Epithelial cell of proximal tubule (primary cell): ENCODE measurements around the gene SNX9. TPM values are rescaled to one million over a fixed set of nuclear protein-coding genes. Genes with fewer than 3 reads are reported as not detected.

Experiments used
- DNase-seq: peaks from one replicate; pipeline ENCODE4 v3.0.0-alpha.2; 2011; ENCODE audit warnings: low read depth
- H3K4me3 ChIP-seq: 2 replicates; pipeline ENCODE4 v1.5.1; 2011; ENCODE audit warnings: low read depth, mild to moderate bottlenecking, low read length
- total RNA-seq: library from RNA; depleted of rRNA; stranded (reverse); fragments of >200 nt; gene quantifications from 2 replicates; pipeline ENCODE4 v1.2.3, GENCODE V29; 2015
- TF ChIP-seq, protein P1 (sequence below): conservative IDR thresholded peaks from 2 replicates; pipeline ENCODE4 v1.5.1; 2012; ENCODE audit warnings: low read depth, mild to moderate bottlenecking, low read length

The SNX9 gene
- total RNA-seq, 1 donor from 2014 or later: 51.3 TPM

- no peak for DNase-seq
- TF ChIP-seq, protein P1, sequence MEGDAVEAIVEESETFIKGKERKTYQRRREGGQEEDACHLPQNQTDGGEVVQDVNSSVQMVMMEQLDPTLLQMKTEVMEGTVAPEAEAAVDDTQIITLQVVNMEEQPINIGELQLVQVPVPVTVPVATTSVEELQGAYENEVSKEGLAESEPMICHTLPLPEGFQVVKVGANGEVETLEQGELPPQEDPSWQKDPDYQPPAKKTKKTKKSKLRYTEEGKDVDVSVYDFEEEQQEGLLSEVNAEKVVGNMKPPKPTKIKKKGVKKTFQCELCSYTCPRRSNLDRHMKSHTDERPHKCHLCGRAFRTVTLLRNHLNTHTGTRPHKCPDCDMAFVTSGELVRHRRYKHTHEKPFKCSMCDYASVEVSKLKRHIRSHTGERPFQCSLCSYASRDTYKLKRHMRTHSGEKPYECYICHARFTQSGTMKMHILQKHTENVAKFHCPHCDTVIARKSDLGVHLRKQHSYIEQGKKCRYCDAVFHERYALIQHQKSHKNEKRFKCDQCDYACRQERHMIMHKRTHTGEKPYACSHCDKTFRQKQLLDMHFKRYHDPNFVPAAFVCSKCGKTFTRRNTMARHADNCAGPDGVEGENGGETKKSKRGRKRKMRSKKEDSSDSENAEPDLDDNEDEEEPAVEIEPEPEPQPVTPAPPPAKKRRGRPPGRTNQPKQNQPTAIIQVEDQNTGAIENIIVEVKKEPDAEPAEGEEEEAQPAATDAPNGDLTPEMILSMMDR: no peak
- H3K4me3 ChIP-seq: no peak overlapping the region
Observed at GRCh38 chr6:157990321-157991066, 167.4 kb downstream of the SNX9 start.

DNA sequence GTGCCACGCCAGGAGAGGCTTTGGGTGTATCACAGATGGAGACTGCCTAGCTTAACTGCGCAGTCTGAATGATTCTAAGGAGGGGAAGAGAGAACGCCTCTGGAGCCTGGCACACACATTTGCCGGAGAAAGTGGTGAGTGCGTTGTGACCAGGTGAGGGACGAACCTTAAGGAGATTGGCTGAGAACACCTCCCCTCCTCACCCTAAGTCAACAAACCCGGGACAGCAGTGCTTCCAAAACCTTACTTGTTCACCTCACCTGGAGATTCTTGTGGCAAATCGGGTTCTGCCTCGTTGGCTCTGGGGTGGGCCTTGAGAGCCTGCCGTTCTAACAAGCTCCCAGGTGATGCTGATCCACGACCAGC, 168.0 kb downstream of the SNX9 start:
- TF ChIP-seq, protein P1: no peak
- DNase-seq: no peak
- H3K4me3 ChIP-seq: no peak overlapping the region

- TF ChIP-seq, protein P1: no peak
- H3K4me3 ChIP-seq: no peak overlapping the region
- DNase-seq: no peak
Observed at GRCh38 chr6:157993076-157993475, 170.0 kb downstream of the SNX9 start.

DNA sequence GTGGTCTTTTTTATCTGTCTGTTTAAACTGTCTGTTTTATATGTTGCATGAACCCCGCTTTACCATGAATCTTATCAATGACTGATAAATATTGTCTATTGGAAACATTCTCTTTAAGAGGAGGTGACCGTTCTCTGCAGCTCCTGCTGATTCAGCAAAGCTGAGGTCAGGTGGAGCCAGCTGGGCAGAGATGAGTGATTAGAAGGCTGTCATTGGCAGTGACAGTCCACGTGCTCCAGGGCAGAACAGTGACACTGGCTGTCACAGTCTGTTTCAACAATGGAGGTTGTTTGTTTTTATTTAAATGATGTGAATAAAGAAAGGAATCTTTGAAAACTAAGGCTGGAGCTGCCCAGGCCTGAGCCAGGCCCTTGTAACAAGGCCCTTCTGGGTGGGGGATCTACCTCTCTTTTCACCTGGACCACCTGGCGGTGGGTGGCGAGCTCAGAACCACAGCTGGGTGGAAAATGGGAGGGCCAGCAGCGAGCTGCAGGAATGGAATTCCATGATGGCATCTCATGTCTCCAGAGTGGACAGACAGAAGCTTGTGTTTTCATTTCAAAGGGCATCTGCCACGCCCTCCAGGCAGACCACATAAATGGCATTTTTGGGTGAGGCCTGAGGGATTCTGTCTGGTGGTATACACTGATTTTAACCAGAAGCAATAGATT, 171.2 kb downstream of the SNX9 start:
- no peak for DNase-seq
- TF ChIP-seq, protein P1: no peak
- no peak overlapping the region for H3K4me3 ChIP-seq

Other genes with a start within 250 kb of the SNX9 start
- 19.1 and 23.9 TPM in 2 replicates for gene SYNJ2, start 158.6 kb downstream of the SNX9 start, total RNA-seq